ENCODE measurements around the gene IMPA2. TPM values are rescaled to one million over a fixed set of nuclear protein-coding genes. Genes with fewer than 3 reads are reported as not detected.
A peak's percentile ranks its signal among the peaks of the same experiment; 100 is the strongest.
"Not testable (repeated sequence)": the region's sequence is repeated elsewhere in the genome, so short reads cannot be mapped to it uniquely, and the experiment has no call there.

IMPA2 gene
- total RNA-seq, 4 donors from 2014 or later: 227 to 572 (median 354) TPM

DNA sequence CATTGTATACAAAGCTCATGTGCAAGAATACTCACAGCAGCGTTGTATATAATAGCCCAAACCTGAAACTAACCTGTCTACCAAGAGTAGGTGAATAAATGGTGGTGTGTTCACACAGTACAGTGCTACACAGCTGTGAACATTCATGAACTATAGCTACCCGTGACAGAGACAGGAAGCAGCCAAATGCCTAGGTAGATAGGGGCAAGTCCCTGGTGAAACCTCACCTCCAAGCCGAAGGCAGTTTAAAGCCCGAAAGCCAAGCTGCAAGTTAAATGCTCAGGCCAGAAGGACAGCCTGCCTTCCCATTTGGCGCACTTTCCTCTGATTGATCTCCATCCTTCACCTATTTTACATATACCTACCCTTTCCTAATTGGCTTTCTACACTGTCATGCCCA, 36.5 kb upstream of the IMPA2 start:
- intact Hi-C loops (cut with DNase I; ENCODE audit: low total_unique reads): loop anchor here (5.0 kb wide), 1 partner anchor 38 kb away; the partner anchor contains the start of gene IMPA2
- DNase-seq (ENCODE audit: low spot score in 2 of 2): no peak
- TF ChIP-seq CTCF (IDR thresholded peaks at IDR 0.05) (no peak), POLR2A (IDR thresholded peaks at IDR 0.05) (no peak)
- 58 to 67% methylated on average over 5 of the region's 5 CpGs for WGBS, 2 donors
- no peak overlapping the region for H3K4me3 ChIP-seq (ENCODE audit: low read depth, poor library complexity, severe bottlenecking)

DNA sequence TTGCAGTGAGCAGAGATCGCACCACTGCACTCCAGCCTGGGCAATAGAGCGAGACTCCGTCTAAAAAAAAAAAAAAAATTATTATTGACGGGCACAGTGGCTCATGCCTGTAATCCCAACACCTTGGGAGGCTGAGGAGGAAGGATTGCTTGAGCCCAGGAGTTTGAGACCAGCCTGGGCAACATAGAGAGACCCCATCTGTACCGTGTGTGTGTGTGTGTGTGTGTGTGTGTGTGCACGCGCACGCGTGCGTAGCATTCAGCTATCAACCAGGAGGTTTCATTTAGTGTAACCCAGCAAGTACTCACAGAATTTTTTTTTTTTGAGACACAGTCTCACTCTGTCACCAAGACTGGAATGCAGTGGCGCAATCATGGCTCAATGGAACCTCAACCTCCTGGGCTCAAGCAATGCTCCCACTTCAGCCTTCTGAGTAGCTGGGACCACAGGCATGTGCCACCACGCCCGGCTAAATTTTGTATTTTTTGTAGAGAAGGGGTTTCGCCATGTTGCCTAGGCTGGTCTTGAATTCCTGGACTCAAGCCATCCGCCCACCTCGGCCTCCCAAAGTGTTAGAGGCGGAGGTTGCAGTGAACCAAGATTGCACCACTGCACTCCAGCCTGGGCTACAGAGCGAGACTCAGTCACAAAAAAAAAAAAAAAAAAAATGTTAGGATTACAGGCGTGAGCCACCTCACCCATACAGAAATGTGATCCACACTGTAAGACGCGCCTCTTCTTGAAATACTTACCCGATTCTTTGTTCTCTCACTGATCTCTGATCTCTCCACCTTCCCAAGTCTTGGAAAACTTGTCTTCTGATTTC, 35.3 kb upstream of the IMPA2 start:
- 68 to 70% methylated on average over 21 to 22 of the region's 22 CpGs for WGBS, 2 donors
- intact Hi-C loops (cut with DNase I; ENCODE audit: low total_unique reads): loop anchor here (5.0 kb wide), 1 partner anchor 36 kb away; the partner anchor contains the start of gene IMPA2
- H3K4me3 ChIP-seq (ENCODE audit: low read depth, poor library complexity, severe bottlenecking): not testable (repeated sequence)
- DNase-seq (ENCODE audit: low spot score in 2 of 2): peak; percentile 27 to 87

DNA sequence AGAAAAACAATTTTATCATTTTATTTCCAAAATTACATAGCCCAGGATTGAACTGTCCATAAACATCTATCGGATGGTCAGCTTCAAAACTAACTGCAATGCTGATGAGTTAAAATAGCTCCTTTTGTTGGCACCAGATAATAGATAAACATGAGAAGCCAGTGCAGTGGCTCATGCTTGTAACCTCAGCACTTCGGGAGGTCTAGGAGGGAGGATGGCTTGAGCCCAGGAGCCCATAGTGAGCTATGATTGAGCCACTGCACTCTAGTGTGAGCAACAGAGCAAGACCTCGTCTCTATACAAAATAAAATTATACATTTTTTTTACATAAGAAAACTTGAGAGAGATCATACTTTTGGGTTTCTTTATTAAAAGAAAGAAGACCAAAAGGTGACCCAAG, 34.6 kb upstream of the IMPA2 start:
- intact Hi-C loops (cut with DNase I; ENCODE audit: low total_unique reads): loop anchor here (5.0 kb wide), 1 partner anchor 36 kb away; the partner anchor contains the start of gene IMPA2
- no peak overlapping the region for H3K4me3 ChIP-seq (ENCODE audit: low read depth, poor library complexity, severe bottlenecking)
- DNase-seq (ENCODE audit: low spot score in 2 of 2): no peak
- 28 to 31% methylated on average over 3 of the region's 3 CpGs for WGBS, 2 donors
- TF ChIP-seq CTCF (IDR thresholded peaks at IDR 0.05) (no peak), POLR2A (IDR thresholded peaks at IDR 0.05) (no peak)

DNA sequence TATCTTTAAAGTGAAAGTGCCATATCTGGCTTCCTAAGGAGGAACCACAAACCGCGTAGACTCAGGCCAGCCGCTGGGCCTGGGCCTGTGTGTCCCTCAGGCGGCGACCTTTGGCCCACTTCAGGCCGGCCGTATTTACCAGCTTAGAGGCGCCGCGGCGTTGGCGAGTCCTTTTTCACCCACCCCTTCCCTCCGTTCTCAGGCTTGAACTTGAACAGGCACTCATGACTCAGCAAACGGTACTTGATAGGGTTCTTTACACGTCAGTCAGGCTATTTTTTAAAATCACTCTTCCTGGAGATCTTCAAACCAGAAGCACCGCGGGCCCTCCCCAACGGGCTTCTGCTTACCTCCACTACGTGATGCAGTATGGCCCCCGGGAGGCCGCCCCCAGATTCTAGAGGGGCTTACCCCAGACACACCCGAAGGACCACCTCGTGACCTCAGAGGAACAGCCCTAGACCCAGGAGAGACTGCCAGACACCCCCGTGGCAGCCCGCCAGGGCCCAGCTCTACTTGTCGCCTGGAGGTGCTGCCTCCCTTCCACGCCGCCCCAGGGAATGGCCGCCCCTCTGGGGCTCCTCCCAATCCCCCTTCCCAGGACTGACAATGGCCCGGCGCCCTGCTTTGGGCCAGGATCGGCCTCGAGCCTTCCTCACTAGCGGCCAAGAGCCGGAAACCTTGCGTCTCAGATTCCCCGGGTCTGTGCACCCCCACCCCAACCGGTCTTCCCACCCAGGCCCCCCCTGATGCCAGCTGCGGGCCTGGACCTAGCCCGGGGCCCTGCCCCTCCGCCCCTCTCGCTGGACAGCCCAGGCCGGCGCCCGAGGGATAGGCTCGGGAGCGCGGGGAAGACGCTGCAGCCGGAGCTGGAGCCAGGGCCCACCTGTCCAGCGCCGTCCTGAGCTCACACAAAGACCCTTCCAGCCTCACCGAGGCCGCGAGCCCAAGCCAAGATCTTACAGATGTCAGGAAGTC, 33.8 kb upstream of the IMPA2 start:
- TF ChIP-seq POLR2A (IDR thresholded peaks at IDR 0.05) (no peak), CTCF (IDR thresholded peaks at IDR 0.05) (peak in 1 of 3 donors; percentile 52)
- intact Hi-C loops (cut with DNase I; ENCODE audit: low total_unique reads): loop anchor here (5.0 kb wide), 1 partner anchor 35 kb away; the partner anchor contains the start of gene IMPA2
- H3K4me3 ChIP-seq (ENCODE audit: low read depth, poor library complexity, severe bottlenecking): peak overlapping the region; percentile 37
- peak; percentile 92 to 98 for DNase-seq (ENCODE audit: low spot score in 2 of 2)
- 12 to 17% methylated on average over 39 to 48 of the region's 55 CpGs for WGBS, 2 donors

DNA sequence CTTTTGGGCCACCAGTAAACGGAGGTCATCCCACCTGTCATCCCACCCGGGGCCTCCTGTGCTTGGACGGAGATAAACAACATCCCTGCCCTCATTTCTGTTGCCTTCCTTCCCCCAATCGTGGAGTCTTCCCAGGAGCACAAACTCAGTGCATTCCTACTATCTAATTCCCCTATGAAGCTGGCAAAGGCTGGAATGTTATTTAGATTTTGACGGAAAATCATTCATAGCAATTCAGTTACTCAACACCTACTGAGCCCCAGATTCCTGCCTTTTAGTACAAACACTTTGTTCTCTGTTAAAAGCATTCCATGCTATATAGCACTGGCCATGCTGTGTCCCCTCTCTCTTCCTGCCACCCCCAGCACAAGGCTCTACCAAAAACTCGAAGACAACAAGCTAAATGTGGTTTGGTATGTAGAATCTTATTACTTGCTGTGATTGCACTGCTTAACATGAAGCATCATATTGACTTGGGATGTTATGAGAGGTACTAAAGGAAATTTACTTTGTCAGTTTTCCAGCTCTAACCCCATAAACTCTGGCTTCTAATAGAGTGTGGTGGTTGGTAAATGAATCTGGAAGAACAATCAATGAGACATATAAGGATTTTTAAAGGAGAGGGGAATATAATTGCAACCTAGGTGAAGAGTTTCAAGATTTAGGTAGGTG, 32.3 kb upstream of the IMPA2 start:
- TF ChIP-seq CTCF (IDR thresholded peaks at IDR 0.05) (no peak), POLR2A (IDR thresholded peaks at IDR 0.05) (no peak)
- DNase-seq (ENCODE audit: low spot score in 2 of 2): no peak
- intact Hi-C loops (cut with DNase I; ENCODE audit: low total_unique reads): loop anchor here (5.0 kb wide), 1 partner anchor 33 kb away; the partner anchor contains the start of gene IMPA2
- H3K4me3 ChIP-seq (ENCODE audit: low read depth, poor library complexity, severe bottlenecking): no peak overlapping the region
- 60 to 62% methylated on average over 6 of the region's 6 CpGs for WGBS, 2 donors

Measured in lower leg skin (tissue), 4 donors.